ENCODE results near the gene ACAP3.

Gene ACAP3

GRCh38 chr1:1291548-1292441 is 15.9 kb downstream of the ACAP3 start:
- TF ChIP-seq POLR2AphosphoS5 (IDR thresholded peaks at IDR 0.05; ENCODE audit: borderline replicate concordance, low read depth, low read length) (peak; percentile 35; the same call in 1 of the 2 replicates), FOXP2 (optimal IDR thresholded peaks at IDR 0.05; ENCODE audit: control extremely low read depth, extremely low read length, insufficient read depth) (no peak)
- Histone ChIP-seq H3K9ac (ENCODE audit: insufficient read length) (no peak overlapping the region), H3K27ac (no peak overlapping the region), H3K36me3 (ENCODE audit: insufficient read depth, low read length) (no peaks in the 10 kb centered on the region), H3K9me3 (ENCODE audit: low read depth, low read length) (no peaks in the 10 kb centered on the region), H3K4me3 (no peak overlapping the region)
- no peak for DNase-seq (ENCODE audit: low read depth, low spot score)

- Histone ChIP-seq H3K9me3 (ENCODE audit: low read depth, low read length) (no peaks in the 10 kb centered on the region), H3K4me3 (no peak overlapping the region), H3K27ac (no peak overlapping the region), H3K36me3 (ENCODE audit: insufficient read depth, low read length) (no peaks in the 10 kb centered on the region), H3K9ac (ENCODE audit: insufficient read length) (no peak overlapping the region)
- TF ChIP-seq FOXP2 (optimal IDR thresholded peaks at IDR 0.05; ENCODE audit: control extremely low read depth, extremely low read length, insufficient read depth) (no peak), EZH2 (IDR thresholded peaks at IDR 0.05) (no peak), POLR2AphosphoS5 (IDR thresholded peaks at IDR 0.05; ENCODE audit: borderline replicate concordance, low read depth, low read length) (no peak)
- no peak for DNase-seq (ENCODE audit: low read depth, low spot score)
These were observed 16.7 kb downstream of the ACAP3 start for GRCh38 chr1:1291023-1291528.

DNA sequence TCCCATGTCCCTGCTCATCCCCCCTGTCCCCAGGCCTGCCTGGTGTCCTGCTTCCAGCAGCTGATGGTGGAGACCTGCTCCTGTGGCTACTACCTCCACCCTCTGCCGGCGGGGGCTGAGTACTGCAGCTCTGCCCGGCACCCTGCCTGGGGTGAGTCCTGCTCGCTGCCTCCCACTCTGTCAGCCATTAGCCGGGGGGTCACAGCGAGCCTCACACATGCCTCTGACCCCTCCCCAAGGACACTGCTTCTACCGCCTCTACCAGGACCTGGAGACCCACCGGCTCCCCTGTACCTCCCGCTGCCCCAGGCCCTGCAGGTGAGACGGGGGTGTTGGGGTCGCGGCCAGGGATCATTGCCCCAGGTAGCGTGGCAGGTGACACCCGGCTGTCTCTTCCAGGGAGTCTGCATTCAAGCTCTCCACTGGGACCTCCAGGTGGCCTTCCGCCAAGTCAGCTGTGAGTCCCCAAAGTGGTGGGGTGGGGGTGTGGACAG is 17.4 kb downstream of the ACAP3 start:
- no peak for DNase-seq (ENCODE audit: low read depth, low spot score)
- TF ChIP-seq POLR2AphosphoS5 (IDR thresholded peaks at IDR 0.05; ENCODE audit: borderline replicate concordance, low read depth, low read length): no peak
- no peak for TF ChIP-seq FOXP2 (optimal IDR thresholded peaks at IDR 0.05; ENCODE audit: control extremely low read depth, extremely low read length, insufficient read depth)
- no peak for TF ChIP-seq EZH2 (IDR thresholded peaks at IDR 0.05)

DNA sequence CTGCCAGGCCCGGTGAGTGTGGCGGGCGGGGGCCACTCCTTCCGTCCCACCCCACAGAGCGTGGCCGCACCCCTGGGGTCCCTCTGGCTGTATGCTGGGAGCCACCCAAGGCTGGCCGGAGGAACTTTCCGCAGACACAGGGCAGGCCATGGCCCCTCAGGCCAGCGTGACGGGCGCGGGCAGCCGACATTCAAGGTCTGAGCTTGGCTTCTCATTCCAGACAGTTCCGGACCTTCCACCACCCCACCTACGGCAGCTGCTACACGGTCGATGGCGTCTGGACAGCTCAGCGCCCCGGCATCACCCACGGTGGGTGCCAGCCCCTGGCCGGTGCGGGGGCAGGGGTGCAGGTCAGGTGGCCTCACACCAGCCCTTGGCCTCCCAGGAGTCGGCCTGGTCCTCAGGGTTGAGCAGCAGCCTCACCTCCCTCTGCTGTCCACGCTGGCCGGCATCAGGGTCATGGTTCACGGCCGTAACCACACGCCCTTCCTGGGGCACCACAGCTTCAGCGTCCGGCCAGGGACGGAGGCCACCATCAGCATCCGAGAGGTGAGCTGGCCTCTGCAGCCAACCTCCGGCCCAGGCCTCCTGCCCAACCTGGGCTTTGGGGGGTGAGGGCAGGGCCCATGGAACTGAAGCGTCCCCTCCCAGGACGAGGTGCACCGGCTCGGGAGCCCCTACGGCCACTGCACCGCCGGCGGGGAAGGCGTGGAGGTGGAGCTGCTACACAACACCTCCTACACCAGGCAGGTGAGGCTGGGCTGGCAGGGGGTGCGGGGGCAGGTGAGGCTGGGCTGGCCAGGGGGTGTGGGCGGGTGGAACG is 20.2 kb downstream of the ACAP3 start:
- TF ChIP-seq POLR2AphosphoS5 (IDR thresholded peaks at IDR 0.05; ENCODE audit: borderline replicate concordance, low read depth, low read length) (no peak), FOXP2 (optimal IDR thresholded peaks at IDR 0.05; ENCODE audit: control extremely low read depth, extremely low read length, insufficient read depth) (no peak), EZH2 (IDR thresholded peaks at IDR 0.05) (no peak)
- no peak for DNase-seq (ENCODE audit: low read depth, low spot score)
- no peak overlapping the region for H3K4me3 ChIP-seq
- no peaks in the 10 kb centered on the region for H3K36me3 ChIP-seq (ENCODE audit: insufficient read depth, low read length)
- H3K9ac ChIP-seq (ENCODE audit: insufficient read length): no peak overlapping the region
- no peak overlapping the region for H3K27ac ChIP-seq
- H3K9me3 ChIP-seq (ENCODE audit: low read depth, low read length): no peaks in the 10 kb centered on the region

More for the DNA sequence above, 17.4 kb downstream of the ACAP3 start:
- no peaks in the 10 kb centered on the region for H3K9me3 ChIP-seq (ENCODE audit: low read depth, low read length)
- no peaks in the 10 kb centered on the region for H3K36me3 ChIP-seq (ENCODE audit: insufficient read depth, low read length)
- H3K27ac ChIP-seq: no peak overlapping the region
- no peak overlapping the region for H3K9ac ChIP-seq (ENCODE audit: insufficient read length)
- H3K4me3 ChIP-seq: no peak overlapping the region

DNA sequence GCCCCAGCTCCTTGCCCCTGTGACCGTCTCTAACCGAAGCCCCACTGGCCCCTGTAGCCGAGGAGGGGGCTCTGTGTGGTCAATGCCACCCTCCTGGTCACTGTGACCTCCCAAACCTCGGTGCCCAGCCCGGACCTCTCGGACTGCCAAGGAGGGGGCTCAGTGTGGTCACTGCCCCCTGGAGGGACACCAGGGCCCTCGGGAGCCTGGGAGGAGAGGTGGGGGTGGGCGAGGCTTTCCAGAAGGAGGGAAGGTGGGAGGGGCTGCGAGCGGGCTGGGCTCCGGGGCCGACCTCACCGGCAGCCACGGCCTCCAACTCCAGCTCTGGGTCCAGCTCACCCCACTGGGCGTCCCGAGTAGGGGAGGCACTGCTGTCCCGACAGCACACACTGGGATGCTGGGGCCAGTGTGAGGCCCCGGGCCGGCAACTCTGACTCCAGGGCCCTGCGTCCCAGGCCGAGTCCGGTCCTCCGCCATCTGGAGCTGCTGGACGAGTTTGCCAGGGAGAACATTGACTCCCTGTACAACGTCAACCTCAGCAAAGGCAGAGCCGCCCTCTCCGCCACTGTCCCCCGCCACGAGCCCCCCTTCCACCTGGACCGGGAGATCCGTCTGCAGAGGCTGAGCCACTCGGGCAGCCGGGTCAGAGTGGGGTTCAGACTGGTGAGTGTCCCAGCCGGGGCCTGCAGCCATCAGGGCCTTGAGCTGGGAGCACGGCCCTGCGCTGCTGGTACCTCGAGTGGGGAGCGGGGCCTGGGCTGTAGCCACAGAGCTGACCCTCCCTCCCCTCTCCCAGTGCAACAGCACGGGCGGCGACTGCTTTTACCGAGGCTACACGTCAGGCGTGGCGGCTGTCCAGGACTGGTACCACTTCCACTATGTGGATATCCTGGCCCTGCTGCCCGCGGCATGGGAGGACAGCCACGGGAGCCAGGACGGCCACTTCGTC is 21.1 kb downstream of the ACAP3 start:
- no peaks in the 10 kb centered on the region for H3K9me3 ChIP-seq (ENCODE audit: low read depth, low read length)
- no peak for DNase-seq (ENCODE audit: low read depth, low spot score)
- no peak overlapping the region for H3K4me3 ChIP-seq
- no peak overlapping the region for H3K9ac ChIP-seq (ENCODE audit: insufficient read length)
- H3K27ac ChIP-seq: no peak overlapping the region
- H3K36me3 ChIP-seq (ENCODE audit: insufficient read depth, low read length): no peaks in the 10 kb centered on the region
- TF ChIP-seq EZH2 (IDR thresholded peaks at IDR 0.05) (no peak), FOXP2 (optimal IDR thresholded peaks at IDR 0.05; ENCODE audit: control extremely low read depth, extremely low read length, insufficient read depth) (no peak), POLR2AphosphoS5 (IDR thresholded peaks at IDR 0.05; ENCODE audit: borderline replicate concordance, low read depth, low read length) (no peak)

- Histone ChIP-seq H3K9me3 (ENCODE audit: low read depth, low read length) (no peaks in the 10 kb centered on the region), H3K27ac (no peak overlapping the region), H3K36me3 (ENCODE audit: insufficient read depth, low read length) (no peaks in the 10 kb centered on the region), H3K9ac (ENCODE audit: insufficient read length) (no peak overlapping the region), H3K4me3 (no peak overlapping the region)
- TF ChIP-seq FOXP2 (optimal IDR thresholded peaks at IDR 0.05; ENCODE audit: control extremely low read depth, extremely low read length, insufficient read depth) (no peak), EZH2 (IDR thresholded peaks at IDR 0.05) (no peak), POLR2AphosphoS5 (IDR thresholded peaks at IDR 0.05; ENCODE audit: borderline replicate concordance, low read depth, low read length) (no peak)
- DNase-seq (ENCODE audit: low read depth, low spot score): no peak
These were observed 22.0 kb downstream of the ACAP3 start for GRCh38 chr1:1285611-1286311.

GRCh38 chr1:1285102-1285571 is 22.6 kb downstream of the ACAP3 start:
- no peak for DNase-seq (ENCODE audit: low read depth, low spot score)
- H3K27ac ChIP-seq: no peak overlapping the region
- TF ChIP-seq POLR2AphosphoS5 (IDR thresholded peaks at IDR 0.05; ENCODE audit: borderline replicate concordance, low read depth, low read length): no peak
- TF ChIP-seq FOXP2 (optimal IDR thresholded peaks at IDR 0.05; ENCODE audit: control extremely low read depth, extremely low read length, insufficient read depth): no peak
- no peak for TF ChIP-seq EZH2 (IDR thresholded peaks at IDR 0.05)

More at GRCh38 chr1:1285102-1285571, 22.6 kb downstream of the ACAP3 start:
- Histone ChIP-seq H3K4me3 (no peak overlapping the region), H3K9ac (ENCODE audit: insufficient read length) (no peak overlapping the region), H3K36me3 (ENCODE audit: insufficient read depth, low read length) (no peaks in the 10 kb centered on the region), H3K9me3 (ENCODE audit: low read depth, low read length) (no peaks in the 10 kb centered on the region)
